NCI-H748 (cell line): ENCODE results near the gene MAB21L4.

Source experiments
- DNase-seq: peaks from one replicate; lab custom pipeline; 2025; ENCODE audit not compliant: unreplicated experiment; lab: John Stamatoyannopoulos, UW

The MAB21L4 gene

DNA sequence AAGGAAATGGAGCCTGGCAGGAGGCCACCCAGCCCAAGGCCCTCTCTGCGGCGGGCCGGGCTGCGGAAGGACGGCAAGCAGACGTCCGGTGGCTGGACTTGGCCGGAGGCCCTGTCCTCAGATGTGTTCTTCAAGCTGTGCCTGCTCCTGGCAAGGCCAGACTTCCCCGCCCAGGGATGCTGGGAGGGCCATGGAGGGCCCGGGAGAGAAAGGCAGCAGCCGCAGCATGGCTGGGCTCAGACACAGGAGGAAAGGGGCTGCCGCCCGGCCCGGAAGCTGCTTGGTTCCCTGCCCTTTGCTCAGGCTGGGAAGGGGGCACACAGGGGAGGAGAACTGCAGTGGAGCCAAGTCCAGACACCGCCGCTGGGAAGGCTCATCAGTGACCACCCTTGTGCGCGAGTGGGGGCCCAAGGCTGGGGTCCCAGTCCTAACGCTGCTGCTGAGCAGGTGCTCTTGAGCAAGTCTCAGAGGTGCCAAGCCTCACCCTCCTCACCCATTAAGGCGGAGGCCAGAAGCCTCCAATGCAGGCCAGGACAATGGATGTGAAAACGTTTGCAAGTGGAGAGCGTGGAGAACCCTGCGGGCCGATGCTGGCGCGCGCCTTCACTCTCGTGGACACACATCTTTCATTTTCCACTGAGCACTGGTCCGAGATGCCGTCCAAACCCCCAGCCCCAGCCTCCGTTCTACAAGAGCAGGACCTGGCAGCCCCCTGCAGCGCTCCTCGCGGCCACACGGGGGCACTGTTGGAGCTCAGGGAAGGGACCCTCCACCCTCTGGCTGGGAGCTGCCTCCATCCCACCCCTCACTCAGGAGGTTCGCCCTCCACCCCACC, 18.1 kb upstream of the MAB21L4 start:
- DNase-seq: peak; percentile 63

DNA sequence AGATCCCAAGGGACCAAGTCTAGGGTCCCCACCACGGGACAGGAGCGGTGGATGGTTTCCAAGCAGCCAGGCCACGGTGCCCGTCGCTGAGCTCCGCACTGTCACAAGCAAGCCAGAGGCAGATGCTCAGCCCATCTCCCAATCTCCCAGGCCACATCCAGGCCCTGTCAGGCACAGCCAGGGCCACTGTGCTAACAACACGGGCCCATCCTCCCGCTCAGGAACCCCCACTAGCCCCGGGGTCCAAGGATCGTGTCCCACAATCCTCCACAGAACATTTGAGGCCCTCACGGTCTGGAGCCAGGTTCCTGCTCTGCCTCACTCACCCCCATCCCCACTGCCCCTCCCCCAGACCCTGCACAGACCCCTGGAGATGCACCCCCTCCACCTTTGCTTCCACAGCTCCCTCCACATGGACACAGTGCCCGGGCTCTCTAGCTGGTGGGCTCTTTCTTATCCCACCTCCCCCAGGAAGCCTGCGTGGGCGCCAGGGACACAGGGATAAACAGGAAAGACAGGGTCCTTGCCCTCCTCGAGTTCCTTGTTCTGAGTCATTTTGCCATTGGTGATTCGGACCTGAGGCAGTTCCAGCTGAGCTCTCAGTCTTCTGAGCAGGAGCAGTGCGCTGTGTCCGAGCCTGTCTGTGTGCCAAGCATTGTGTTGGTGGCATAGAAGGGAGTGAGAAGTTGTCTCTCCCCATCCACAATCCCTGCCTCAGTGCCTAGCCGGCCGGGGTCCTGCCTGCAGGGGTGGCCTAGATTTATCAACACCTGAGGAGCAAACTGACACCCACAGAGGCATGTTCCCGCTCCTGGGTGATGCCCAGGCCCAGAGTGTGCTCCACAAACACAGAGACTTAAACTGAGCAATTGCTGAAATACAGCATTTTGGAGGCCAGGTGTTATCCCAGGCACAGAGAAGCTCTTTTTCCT, 17.2 kb upstream of the MAB21L4 start:
- DNase-seq: no peak

DNA sequence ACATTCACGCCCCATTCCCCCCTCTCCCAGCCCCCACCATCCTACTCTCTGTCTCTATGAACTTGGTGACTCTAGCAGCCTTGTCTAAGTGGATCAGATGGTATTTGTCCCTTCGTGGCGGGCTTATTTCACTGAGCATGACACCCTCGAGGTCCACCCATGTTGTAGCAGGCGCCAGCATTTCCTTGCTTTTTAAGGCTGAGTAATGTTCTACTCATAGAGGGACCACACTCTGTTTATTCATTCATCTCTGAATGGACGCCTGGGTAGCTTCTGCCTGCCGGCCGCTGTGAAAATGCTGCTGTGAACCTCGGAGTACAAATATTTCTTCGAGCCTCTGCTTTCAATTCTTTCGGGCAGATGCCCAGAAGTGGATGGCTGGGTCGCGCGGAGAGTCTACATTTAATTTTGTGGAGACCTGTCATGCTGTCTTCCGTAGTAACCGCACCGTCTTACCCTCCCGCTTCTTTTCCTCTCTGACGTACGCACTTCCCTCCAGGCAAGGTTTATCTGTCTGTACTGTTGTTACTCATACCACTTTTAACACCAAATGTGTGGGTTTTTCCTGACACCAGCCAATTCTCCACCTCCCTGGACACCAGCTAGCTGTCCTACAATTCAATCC, 15.8 kb upstream of the MAB21L4 start:
- DNase-seq: no peak

DNA sequence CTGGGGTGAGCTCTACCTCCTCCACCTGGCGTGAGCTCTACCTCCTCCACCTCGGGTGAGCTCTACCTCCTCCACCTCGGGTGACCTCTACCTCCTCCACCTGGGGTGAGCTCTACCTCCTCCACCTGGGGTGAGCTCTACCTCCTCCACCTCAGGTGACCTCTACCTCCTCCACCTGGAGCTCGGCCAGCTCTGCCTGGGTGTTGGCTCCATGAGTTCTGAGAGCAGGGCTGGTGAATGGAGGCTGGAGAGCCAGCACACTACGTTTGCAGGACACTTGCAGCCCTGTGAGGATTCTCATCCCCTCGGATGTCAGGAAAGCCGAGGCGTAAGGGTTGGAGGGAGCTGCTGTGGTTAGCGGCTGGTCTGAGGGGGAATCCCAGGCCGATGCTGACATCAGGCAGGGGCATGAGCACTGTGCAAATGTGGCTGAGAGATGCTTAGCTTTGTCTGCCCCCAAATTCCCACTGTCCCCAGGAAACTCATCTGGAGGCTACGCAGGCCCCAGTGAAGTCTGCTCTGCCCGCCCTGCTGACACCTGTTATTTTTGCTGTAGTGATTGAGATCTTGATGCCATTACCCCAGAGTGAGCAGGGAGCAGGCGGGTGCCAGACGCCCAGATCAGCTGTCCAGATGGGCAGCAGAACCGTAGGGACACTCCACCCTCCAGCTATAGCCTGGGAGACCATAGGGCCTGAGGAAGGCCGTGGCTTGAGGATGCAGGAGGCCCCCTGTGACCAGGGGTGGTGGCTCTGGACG, 13.4 kb upstream of the MAB21L4 start:
- no peak for DNase-seq

DNA sequence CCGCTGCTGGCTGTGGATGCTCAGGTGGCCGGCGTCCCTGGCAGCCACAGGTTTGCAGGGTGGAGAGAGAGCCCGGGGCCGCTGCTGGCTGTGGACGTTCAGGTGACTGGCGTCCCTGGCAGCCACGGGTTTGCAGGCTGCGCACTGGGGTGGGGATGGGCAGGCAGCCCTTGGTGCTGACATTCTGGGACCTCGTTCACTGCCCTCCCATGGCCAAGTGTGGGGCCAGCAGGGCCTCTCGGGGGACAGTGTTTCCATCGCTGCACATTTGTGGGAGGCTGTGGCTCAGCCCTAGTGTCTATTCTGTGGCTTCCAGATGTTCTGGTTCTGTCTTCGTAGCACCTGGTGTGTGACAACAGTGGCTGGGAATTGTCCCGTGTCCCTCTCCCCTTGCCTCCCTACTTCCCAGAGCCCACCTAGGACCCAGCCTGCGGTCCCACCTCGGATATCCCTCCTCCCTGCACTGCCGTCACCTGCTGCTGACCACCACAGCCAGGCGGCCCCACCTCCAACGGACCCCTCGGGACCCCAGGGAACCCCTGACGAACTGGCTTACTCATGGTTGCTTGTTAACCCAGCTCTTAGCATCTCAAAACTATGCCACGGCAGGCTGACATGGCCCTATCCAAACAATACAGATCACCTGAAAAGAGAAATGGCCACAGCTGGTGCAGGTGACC, 11.1 kb upstream of the MAB21L4 start:
- DNase-seq: no peak

DNA sequence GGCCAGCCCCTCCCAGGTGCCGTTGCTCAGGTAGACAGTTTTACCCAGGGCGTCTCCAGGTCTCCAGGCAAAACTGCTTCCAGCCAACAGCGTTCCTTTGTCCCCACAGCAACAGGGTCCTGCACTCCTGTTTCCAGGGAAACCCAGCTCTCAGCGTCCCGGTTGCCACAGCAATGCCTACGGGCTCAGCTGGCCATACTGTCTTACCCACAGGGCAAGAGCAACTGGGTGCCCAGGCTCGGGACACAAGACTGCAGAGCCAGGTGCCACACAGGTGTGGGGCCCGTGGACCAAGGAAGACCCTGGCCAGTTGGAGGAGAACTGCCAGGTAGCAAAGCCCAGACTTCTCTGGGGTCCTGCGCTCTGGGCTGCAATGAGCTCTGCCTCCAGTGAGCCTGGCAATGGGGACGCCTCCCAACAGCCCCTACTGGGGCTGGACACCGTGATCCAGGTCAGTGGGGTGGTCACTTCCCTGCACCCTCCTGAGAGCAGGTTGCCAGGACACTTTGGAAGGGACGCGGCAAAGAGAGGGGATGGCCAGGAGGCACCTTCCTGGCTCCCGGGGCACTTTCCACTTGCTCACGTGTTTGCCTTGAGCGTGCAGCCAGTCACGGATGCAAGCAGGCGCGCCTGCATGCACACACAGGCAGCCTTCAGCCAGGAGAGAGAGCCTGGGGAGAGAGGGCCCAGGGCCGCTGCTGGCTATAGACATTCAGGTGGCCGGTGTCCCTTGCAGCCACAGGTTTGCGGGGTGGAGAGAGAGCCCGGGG, 10.4 kb upstream of the MAB21L4 start, which contains the start of gene CROCC2:
TSS of gene CROCC2 (plus strand) at position 196 of the 770 bp plus-strand sequence. CDS start at position 374, 178 bp downstream.
- DNase-seq: peak; percentile 93

DNA sequence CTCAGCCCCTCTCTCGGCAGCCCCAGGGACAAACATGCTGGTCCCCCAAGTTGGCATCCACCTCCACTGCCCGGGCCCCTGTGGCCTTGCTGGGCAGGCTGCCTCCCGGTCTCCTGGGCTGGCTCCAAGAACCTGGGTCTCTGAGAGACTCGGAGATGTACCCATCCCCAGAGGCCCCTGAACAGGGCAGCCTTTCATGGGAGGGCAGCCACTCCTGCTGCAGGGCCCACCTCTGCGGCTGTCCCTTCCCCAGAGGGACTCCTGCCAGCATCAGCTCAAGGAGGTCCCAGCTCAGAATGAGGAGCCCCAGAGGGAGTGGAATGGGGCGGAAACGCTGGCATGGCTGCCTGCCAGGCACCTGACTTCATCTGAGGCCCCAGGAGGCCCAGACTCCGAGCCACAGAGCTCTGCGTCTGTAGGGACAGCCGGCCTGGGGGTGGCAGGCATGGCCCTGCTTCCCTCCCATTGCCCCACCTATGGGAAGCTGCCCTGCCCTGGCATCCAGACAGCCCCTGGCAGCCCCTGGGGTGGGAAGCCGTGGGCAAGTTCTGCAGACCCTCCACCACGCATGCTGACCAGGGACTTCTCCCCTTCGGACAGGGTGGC, 9.3 kb upstream of the MAB21L4 start:
- DNase-seq: no peak

DNA sequence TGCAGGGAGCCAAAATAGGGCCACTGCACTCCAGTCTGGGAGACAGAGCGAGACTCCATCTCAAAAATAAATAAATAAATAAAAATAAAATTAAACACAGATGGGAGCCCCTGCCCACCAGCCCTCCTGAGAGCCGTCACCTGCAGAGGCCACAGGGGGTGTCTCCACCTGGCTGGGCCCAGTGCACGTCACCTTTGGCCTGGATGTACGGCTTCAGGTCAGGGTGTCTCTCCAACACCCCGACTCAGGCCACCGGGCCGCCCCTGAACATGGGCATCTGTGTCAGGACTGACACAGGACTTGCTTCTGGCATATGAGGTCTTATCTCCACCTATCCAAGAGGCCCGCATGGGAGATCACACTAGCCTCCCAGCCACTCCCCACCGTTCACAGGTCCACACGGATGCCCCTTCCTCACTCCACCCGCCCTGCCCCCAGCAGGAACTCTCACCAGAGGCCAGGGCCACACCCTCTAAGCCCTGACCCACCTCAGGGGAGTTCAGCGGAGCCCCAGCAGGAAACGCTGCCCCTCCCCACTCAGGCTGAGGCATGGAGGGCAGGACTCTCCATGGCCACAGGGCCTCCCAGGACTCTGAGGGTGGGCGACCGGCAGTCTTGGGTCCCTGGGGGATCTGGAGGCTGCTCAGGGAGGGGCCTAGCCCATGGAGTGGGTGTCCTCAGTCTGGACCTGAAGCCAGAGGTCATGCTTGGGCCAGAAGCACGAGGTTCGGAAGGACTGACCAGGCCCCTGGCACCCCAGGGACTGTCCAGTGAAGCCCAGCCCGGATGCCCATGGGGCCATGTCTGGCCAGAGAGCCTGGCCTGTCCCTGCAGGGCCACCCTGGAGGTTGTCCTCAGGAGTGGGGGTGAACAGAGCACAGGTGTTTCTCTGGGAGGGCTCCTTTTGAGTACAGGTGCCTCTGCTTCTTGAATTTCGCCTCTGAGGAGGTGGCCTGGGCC, 8.5 kb upstream of the MAB21L4 start:
- DNase-seq: no peak

DNA sequence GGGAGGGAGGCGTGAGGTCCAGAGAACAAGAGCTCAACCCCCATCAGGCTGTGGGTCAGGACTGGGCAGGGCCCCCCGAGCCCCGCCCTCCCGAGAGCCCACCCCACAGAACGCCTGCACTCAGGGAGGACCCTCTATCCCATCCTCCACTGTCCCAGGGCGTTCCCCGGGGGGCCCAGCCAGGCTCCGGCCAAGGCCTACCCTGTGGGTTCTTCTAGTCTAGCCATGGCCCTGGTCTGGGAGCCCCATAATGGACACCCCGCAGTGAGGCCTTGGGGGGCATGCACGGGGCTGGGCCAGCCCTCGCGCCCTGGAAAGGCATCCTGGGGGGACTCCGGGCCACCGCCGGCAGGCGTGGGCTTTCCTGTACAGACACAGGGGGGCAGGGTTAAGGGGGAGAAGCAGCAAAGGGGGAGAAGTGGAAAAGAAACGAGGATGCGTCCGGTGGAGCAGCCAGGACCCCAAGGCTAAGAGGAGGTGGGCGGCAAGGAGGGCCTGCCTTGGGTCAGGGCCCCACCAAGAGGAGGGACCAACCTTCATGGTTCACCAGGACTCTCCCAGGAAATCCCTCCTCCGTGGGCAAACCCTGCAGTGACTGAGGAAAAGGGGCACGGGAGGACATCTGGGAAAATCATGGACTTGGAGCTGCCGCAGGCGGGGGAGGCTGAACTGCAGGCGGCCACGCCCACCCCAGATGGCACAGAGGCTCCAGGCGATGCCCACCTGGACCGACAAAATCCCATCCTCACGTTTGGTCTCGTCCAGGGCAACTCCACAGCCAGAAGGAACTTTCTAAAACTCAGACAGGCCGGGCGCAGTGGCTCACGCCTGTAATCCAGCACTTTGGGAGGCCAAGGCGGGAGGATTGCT, 7.5 kb upstream of the MAB21L4 start:
- DNase-seq: no peak

DNA sequence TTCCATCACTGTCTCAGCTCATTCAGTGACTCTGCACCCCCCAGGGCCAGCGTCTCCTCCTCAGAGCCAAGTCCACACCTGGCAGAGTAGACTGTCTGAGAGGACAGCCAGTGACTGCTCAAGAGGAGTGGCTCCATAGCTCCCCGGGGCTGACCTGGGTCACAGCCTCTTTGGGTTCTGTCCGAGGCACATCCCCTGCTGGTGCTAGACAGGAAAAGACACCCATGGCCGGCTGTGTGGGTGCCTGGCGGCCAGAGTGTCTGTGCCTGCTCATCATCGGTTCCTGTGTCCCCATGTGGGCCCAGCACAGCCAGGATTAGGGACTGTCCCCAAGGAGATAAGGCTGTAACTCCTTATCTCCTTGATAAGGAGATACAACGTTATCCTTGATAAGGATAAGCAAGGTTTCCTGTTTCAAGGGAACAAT, 6.7 kb upstream of the MAB21L4 start:
- no peak for DNase-seq

DNA sequence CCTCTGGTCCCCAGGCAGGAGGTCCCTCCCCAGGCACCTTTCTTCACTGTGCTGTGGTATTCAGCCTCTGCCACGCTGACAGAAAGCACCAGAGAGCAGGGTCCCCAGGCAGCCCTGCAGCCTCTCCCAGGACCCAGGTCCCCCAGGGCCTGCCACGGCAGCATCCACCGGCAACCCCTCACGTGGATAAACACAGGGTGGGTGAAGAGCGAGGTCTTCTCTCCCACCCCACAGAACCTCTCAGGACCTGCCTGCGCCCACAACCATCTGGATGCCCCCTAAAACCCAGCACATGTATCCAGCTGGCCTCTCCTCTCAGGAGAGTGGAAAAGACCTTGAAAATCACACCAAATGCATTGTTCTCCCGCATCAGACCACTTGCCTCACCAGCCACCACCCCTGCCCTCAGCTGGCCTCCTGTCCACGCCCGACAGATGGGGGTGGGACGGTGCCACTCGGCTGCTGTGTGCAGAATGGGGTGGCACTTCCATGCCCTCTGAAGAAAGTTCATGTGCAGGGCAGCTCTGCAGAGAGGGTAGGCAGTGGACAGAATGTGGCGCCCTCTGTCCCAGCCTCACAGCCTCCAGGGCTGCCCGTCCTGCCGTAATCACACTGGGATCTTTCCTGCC, 6.1 kb upstream of the MAB21L4 start:
- no peak for DNase-seq

DNA sequence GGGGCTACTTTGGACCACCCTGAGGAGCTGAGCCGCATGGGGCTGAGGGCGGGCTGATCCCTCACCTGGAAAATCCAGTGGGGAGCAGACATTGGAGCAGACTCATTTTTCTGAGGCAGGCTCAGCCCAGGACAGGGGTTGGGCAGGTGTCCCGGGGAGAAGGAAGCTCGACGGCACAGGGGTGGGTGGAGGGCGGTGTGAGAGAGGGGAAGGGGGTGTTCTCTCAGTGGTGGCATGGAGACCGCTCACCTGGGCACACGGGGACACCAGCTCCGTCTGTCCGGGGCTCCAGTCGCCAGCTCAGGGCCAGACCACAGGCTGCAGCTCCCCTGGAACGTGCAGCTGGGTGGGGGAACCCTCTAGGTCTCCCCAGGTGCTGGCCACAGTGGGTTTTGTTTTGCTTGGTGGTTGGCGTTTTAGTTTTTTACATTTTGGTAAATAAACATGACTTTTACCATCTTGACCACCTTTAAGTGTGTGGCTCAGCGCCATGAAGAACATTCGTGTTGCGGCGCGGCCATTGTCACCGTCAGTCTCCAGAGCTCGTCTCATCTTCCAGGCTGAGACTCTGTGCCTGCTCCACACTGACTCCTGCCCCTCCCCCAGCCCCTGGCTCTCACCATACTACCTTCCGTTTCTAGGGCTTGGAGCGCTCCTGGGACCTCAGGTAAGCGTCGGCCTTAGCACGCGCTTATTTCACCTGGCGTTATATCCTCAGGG, 4.3 kb upstream of the MAB21L4 start:
- no peak for DNase-seq

DNA sequence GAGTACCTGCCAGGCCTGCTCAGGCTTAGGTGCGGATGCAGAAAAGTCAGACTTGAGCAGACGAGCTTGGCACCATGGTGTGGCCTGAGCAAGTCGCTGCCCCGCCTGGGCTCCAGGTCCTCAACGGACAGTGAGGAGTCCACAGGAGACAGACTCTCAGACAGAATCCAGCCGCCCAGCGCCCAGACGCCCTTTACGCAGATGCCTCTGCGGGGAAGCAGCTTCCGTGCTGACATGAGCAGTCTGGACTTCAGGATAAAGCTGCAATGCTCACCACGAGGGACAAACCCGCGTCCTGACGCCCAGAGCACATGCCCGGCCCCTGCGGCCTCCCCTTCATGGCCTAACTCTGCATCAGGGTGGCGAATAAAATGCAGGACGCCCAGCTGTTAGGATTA, 3.5 kb upstream of the MAB21L4 start:
- DNase-seq: no peak

DNA sequence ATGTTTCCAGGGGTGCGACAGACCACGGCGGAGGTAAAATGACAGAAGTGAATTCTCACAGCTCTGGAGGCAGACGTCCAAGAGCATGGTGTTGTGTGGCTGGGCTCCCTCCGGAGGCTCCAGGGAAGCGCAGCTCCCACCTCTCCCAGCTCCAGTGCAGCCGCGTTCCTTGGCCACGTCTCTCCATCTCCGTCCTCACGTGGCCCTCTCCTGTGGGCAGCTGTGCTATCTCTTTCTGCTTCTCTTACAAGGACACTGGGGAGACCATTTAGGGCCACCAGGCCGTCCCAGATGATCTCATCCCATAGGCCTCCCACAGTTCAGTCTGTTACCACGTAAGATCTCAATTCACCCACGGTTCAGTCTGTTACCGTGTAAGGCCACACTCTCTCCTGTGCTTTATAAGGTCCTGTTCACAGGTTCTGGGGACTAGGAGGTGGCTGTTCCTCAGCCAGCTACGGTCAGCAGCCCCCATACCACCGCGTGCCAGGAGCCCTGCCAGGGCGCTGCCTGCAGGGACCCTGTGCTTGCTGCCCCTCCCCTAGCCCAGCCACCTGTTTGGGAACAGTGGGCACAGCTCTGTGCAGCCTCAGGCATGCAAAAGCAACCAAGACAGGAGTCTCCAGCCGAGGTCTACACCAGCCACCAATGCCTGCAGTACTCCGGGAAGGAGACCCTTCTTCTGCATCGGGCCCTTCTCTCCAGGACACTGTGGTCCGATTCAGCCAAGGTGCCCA, 2.9 kb upstream of the MAB21L4 start:
- DNase-seq: no peak

DNA sequence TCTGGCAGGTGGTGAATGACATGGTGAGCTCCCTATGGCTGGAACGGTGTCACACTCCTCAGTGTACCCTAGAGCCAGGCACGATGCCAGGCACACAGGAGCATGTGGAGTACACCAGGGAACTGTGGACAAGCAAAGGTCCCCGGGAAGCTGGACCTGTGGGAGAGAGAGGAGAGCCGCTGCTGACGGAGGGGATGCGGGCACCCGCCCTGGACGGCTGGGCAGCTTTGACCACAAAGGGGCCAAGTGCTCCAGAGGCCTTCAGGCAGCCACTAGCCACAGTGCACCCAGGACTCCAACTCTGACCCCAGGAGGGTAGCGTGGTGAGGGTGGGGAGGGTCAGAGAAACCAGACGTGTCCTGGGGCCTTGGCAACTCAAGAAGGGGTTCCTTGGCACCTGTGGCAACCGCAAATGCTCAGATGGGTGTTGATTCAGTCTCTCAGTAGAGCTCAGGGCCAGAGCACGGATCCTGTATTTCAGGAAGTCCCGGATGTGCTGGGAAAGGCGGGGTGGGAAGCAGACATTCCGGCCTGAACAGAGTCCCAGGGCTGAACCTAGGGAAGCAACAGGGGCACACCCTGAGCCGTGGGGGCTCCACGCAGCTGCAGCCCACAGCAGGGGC, 2.3 kb upstream of the MAB21L4 start:
- no peak for DNase-seq
